Fibroblast of lung (primary cell): Measurements from ENCODE around the gene DENND4A. TPM values are rescaled to one million over a fixed set of nuclear protein-coding genes. Genes with fewer than 3 reads are reported as not detected.

Experiments used
- DNase-seq, 2 donors: peaks; one replicate each; pipeline versions ENCODE4 v3.0.0 to v3.0.0-alpha.2; 2010; ENCODE audit warnings: low read depth in 2 of 2
- H2AFZ ChIP-seq: 2 replicates; pipeline ENCODE4 v1.5.1; 2012; ENCODE audit warnings: low read length, control low read depth, inconsistent platforms
- H3K27ac ChIP-seq: 2 replicates; pipeline ENCODE4 v1.5.1; 2011; ENCODE audit warnings: low read length, control low read depth; ENCODE audit not compliant: insufficient read depth
- H3K27me3 ChIP-seq: 2 replicates; pipeline ENCODE4 v1.5.1; 2011; ENCODE audit warnings: mild to moderate bottlenecking, low read length; ENCODE audit not compliant: control insufficient read depth, insufficient read depth
- H3K36me3 ChIP-seq: 2 replicates; pipeline ENCODE4 v1.5.1; 2011; ENCODE audit warnings: low read length; ENCODE audit not compliant: control insufficient read depth, insufficient read depth
- H3K4me1 ChIP-seq: 2 replicates; pipeline ENCODE4 v1.5.1; 2011; ENCODE audit warnings: low read length; ENCODE audit not compliant: control insufficient read depth, insufficient read depth; ENCODE audit errors: extremely low read depth
- H3K4me2 ChIP-seq: 2 replicates; pipeline ENCODE4 v1.5.1; 2011; ENCODE audit warnings: low read length, control low read depth; ENCODE audit not compliant: insufficient read depth; ENCODE audit errors: extremely low read depth
- H3K4me3 ChIP-seq, 4 experiments: fragments of 200-600 bp in 1 of 4; sonication (generic) in 1 of 4; replicated peaks in 1 of 4; 2 replicates each; pipeline ENCODE4 v1.5.1; 2011 to 2016; ENCODE audit warnings: low read length in 4 of 4, low read depth in 3 of 4, mild to moderate bottlenecking in 3 of 4, control low read depth in 2 of 4, inconsistent platforms in 1 of 4, mixed read lengths in 1 of 4; ENCODE audit not compliant: insufficient read depth in 1 of 4; ENCODE audit errors: control extremely low read depth in 1 of 4
- H3K79me2 ChIP-seq: 2 replicates; pipeline ENCODE4 v1.5.1; 2012; ENCODE audit warnings: mild to moderate bottlenecking, low read length, inconsistent platforms; ENCODE audit not compliant: control insufficient read depth, insufficient read depth
- H3K9ac ChIP-seq: 2 replicates; pipeline ENCODE4 v1.5.1; 2011; ENCODE audit warnings: mild to moderate bottlenecking, low read length, control low read depth; ENCODE audit not compliant: insufficient read depth
- H3K9me3 ChIP-seq: 2 replicates; pipeline ENCODE4 v1.5.1; 2012; ENCODE audit warnings: low read depth, low read length; ENCODE audit not compliant: control insufficient read depth, insufficient read depth
- H4K20me1 ChIP-seq: 2 replicates; pipeline ENCODE4 v1.5.1; 2011; ENCODE audit warnings: low read length; ENCODE audit not compliant: control insufficient read depth, insufficient read depth; ENCODE audit errors: extremely low read depth
- EZH2 ChIP-seq: IDR thresholded peaks from 2 replicates; pipeline ENCODE4 v1.5.1; 2012; ENCODE audit warnings: low read length, control low read depth, mild to moderate bottlenecking; ENCODE audit errors: missing control alignments
- polyA plus RNA-seq, 2 donors: library from polyadenylated mRNA; depleted of rRNA in 1 of 2; stranded (reverse) in 1 of 2; unstranded in 1 of 2; fragments of >200 nt; gene quantifications; 2 replicates each; pipeline ENCODE4 v1.2.1, GENCODE V29; 2011 to 2012; ENCODE audit warnings: missing spikeins in 1 of 2
- total RNA-seq: library from RNA; depleted of rRNA; stranded (reverse); fragments of >200 nt; gene quantifications from 2 replicates; pipeline ENCODE4 v1.2.1, GENCODE V29; 2014
- TF ChIP-seq, protein P1 (sequence below), 2 donors: IDR thresholded peaks in 1 of 2; conservative IDR thresholded peaks in 1 of 2; 1 replicate in 1 of 2; 2 replicates in 1 of 2; pipeline ENCODE4 v1.5.1; 2011 to 2012; ENCODE audit warnings: low read length in 2 of 2, control low read depth in 1 of 2, inconsistent platforms in 1 of 2, low read depth in 1 of 2, mild to moderate bottlenecking in 1 of 2

The DENND4A gene
- total and polyA plus RNA-seq, 2 donors (not counting 1 experiment from before 2014, with no cell fraction given): 16.7 to 30.6 TPM

DNA sequence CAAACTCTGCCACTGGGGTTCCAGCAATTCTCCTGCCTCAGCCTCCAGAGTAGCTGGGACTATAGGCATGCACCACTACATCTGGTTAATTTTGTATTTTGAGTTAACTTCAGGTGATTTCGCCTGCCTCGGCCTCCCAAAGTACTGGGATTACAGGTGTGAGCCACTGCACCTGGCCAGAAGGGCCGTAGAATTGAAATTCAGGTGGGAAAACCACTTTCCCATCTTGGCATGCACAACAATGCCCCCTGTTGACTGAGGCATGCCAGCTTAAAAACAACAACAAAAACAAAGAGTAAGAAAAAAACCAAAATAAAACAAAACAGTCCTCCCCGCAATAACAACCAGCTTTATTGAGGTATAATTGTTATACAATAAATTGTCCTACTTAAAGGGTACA, 44.6 kb upstream of the DENND4A start:
- no peak for DNase-seq
- H3K4me1 ChIP-seq: peaks cover 6% of the 10 kb centered on the region
- no peak overlapping the region for H2AFZ ChIP-seq
- no peaks in the 10 kb centered on the region for H3K9me3 ChIP-seq
- no peak overlapping the region for H3K4me2 ChIP-seq
- H3K27me3 ChIP-seq: no peaks in the 10 kb centered on the region
- no peak for TF ChIP-seq EZH2
- TF ChIP-seq, protein P1, sequence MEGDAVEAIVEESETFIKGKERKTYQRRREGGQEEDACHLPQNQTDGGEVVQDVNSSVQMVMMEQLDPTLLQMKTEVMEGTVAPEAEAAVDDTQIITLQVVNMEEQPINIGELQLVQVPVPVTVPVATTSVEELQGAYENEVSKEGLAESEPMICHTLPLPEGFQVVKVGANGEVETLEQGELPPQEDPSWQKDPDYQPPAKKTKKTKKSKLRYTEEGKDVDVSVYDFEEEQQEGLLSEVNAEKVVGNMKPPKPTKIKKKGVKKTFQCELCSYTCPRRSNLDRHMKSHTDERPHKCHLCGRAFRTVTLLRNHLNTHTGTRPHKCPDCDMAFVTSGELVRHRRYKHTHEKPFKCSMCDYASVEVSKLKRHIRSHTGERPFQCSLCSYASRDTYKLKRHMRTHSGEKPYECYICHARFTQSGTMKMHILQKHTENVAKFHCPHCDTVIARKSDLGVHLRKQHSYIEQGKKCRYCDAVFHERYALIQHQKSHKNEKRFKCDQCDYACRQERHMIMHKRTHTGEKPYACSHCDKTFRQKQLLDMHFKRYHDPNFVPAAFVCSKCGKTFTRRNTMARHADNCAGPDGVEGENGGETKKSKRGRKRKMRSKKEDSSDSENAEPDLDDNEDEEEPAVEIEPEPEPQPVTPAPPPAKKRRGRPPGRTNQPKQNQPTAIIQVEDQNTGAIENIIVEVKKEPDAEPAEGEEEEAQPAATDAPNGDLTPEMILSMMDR (conservative IDR thresholded peaks at IDR 0.05 in 1 of 2, IDR thresholded peaks at IDR 0.05 in 1 of 2; ENCODE audit: low read depth in 1 of 2, low read length in 2 of 2): peak in 1 of 2 donors; percentile 18
- no peaks in the 10 kb centered on the region for H3K36me3 ChIP-seq
- no peak overlapping the region for H3K9ac ChIP-seq
- H4K20me1 ChIP-seq: no peaks in the 10 kb centered on the region
- no peak overlapping the region for H3K27ac ChIP-seq
- no peaks in the 10 kb centered on the region for H3K79me2 ChIP-seq
- H3K4me3 ChIP-seq: no peak overlapping the region

- Histone ChIP-seq H4K20me1 (no peaks in the 10 kb centered on the region), H3K4me2 (no peak overlapping the region), H3K4me3 (no peak overlapping the region), H2AFZ (no peak overlapping the region), H3K79me2 (no peaks in the 10 kb centered on the region), H3K9ac (no peak overlapping the region), H3K27ac (no peak overlapping the region), H3K4me1 (peaks cover 6% of the 10 kb centered on the region), H3K27me3 (no peaks in the 10 kb centered on the region), H3K9me3 (no peaks in the 10 kb centered on the region), H3K36me3 (no peaks in the 10 kb centered on the region)
- TF ChIP-seq EZH2: no peak
- TF ChIP-seq, protein P1 (conservative IDR thresholded peaks at IDR 0.05 in 1 of 2, IDR thresholded peaks at IDR 0.05 in 1 of 2; ENCODE audit: low read depth in 1 of 2, low read length in 2 of 2): no peak
- peak in 1 of 2 donors; percentile 37 for DNase-seq
These were observed 43.4 kb upstream of the DENND4A start for GRCh38 chr15:65835447-65835846.

DNA sequence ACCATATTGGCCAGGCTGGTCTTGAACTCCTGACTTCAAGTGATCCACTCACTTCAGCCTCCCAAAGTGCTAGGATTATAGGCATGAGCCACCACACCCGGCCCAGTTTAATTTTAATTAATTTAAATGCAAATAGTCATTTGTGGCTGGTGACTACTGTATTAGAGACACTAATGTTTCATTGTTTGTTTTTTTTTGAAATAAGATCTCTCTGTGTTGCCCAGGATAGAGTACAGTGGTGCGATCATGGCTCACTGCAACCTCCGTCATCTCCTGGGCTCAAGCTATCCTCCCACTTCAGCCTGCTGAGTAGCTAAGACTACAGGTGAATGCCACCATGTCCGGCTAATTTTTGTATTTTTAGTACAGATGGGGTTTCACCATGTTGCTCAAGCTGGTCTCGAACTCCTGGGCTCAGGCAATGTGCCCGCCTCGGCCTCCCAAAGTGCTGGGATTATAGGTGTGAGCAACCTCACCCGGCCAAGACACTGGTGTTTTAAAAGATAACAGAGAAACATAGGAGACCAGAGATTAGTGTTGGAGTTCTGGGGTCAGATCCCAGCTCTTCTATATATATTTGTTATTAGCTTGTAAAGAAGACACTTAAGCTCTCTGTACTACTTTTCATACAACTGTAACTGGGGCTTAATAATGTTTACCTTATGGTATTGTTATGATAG, 42.6 kb upstream of the DENND4A start:
- Histone ChIP-seq H3K79me2 (no peaks in the 10 kb centered on the region), H3K27ac (no peak overlapping the region), H3K27me3 (no peaks in the 10 kb centered on the region), H4K20me1 (no peaks in the 10 kb centered on the region), H3K9me3 (no peaks in the 10 kb centered on the region), H3K36me3 (no peaks in the 10 kb centered on the region), H3K4me1 (peaks cover 6% of the 10 kb centered on the region), H3K9ac (no peak overlapping the region), H2AFZ (no peak overlapping the region), H3K4me2 (no peak overlapping the region), H3K4me3 (no peak overlapping the region)
- DNase-seq: no peak
- TF ChIP-seq, protein P1 (conservative IDR thresholded peaks at IDR 0.05 in 1 of 2, IDR thresholded peaks at IDR 0.05 in 1 of 2; ENCODE audit: low read depth in 1 of 2, low read length in 2 of 2): no peak
- TF ChIP-seq EZH2: no peak
